Peyer's patch (tissue), 4 donors: ENCODE data around the gene GRIPAP1. TPM values are rescaled to one million over a fixed set of nuclear protein-coding genes. Genes with fewer than 3 reads are reported as not detected.

ENCODE experiments used
- DNase-seq, 3 donors: peaks; one replicate each; pipeline ENCODE4 v3.0.0-alpha.2; 2017 to 2019
- H3K27ac ChIP-seq, 4 donors: fragments of 200-600 bp; sonication (generic); one replicate each; pipeline ENCODE4 v1.5.1; 2016 to 2019
- H3K27me3 ChIP-seq, 2 donors: fragments of 200-600 bp; sonication (generic); one replicate each; pipeline ENCODE4 v1.5.1; 2019
- H3K36me3 ChIP-seq, 3 donors: fragments of 200-600 bp; sonication (generic); one replicate each; pipeline ENCODE4 v1.5.1; 2016 to 2019
- H3K4me1 ChIP-seq, 4 donors: fragments of 200-600 bp; sonication (generic); one replicate each; pipeline ENCODE4 v1.5.1; 2016 to 2019
- H3K4me3 ChIP-seq, 4 donors: fragments of 200-600 bp; sonication (generic); 1 replicate in 3 of 4; 2 replicates in 1 of 4; pipeline ENCODE4 v1.5.1; 2016 to 2019; ENCODE audit warnings: mild to moderate bottlenecking in 1 of 4
- H3K9me3 ChIP-seq, 4 donors: fragments of 200-600 bp; sonication (generic); one replicate each; pipeline ENCODE4 v1.5.1; 2016 to 2019; ENCODE audit warnings: mild to moderate bottlenecking in 1 of 4
- POLR2A ChIP-seq, 2 donors: fragments of 450-650 bp; IDR thresholded peaks; one replicate each; pipeline ENCODE4 v1.5.1; 2017; ENCODE audit warnings: antibody characterized with exemption in 2 of 2, mild to moderate bottlenecking in 2 of 2, moderate library complexity in 2 of 2
- total RNA-seq, 4 donors: library from RNA; depleted of rRNA; stranded (reverse); fragments of >200 nt; gene quantifications; one replicate each; pipeline ENCODE4 v1.1.0, GENCODE V29; 2016
- TF ChIP-seq, protein P1 (sequence below), 6 experiments: fragments of 450-650 bp in 4 of 6; fragments of 200-600 bp in 2 of 6; sonication (generic) in 1 of 6; IDR thresholded peaks; one replicate each; pipeline ENCODE4 v1.5.1; 2017 to 2019; ENCODE audit warnings: antibody characterized with exemption in 6 of 6, mild to moderate bottlenecking in 3 of 6, moderate library complexity in 1 of 6

The GRIPAP1 gene
- total RNA-seq, 4 donors from 2014 or later, result 32.4 to 139 (median 70.9) TPM

DNA sequence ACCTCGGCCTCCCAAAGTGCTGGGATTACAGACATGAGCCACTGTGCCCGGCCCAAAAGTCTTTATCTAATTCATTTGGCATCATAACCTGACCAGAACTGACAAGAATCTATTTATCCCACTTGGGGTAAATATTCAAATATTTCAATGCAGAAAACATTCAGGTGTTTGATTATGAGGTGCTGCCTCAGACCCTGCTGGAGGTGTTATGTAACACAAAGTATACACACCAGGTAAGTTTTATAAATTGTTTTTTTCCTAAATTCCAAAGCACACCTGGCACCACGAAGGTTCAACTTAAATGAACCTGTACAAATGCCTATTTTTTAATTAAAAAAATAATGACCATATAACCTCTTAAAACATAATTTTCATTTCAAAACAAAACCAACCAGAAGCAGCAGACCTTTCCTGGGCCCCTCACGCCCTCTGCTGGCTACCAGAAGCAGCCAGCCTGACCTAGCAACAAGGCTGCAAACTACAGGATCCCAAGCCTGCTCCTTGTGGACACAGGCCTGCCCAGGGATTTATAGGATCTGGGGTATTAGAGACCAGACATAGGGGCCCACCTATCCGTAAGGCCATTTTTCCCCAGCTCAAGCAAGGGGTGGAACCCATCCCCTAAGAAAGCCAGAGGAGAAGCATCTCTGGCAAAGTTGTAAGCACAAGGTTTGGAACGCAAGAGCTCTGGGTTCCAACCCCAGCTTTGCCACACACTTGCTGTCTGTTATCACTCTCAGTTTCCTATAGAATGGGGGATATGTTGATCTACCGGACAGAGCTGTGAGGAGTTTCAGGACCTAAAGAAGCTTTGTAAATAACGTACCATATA is 56.3 kb downstream of the GRIPAP1 start:
- Histone ChIP-seq H3K4me1 (peaks cover 0 to 4% (median under 1%) of the 10 kb centered on the region in 4 donors), H3K27me3 (no peaks in the 10 kb centered on the region), H3K27ac (peak overlapping the region in 1 of 4 donors; percentile 25), H3K36me3 (no peaks in the 10 kb centered on the region), H3K4me3 (no peak overlapping the region), H3K9me3 (no peaks in the 10 kb centered on the region)
- TF ChIP-seq POLR2A (IDR thresholded peaks at IDR 0.05), result no peak
- TF ChIP-seq, protein P1, sequence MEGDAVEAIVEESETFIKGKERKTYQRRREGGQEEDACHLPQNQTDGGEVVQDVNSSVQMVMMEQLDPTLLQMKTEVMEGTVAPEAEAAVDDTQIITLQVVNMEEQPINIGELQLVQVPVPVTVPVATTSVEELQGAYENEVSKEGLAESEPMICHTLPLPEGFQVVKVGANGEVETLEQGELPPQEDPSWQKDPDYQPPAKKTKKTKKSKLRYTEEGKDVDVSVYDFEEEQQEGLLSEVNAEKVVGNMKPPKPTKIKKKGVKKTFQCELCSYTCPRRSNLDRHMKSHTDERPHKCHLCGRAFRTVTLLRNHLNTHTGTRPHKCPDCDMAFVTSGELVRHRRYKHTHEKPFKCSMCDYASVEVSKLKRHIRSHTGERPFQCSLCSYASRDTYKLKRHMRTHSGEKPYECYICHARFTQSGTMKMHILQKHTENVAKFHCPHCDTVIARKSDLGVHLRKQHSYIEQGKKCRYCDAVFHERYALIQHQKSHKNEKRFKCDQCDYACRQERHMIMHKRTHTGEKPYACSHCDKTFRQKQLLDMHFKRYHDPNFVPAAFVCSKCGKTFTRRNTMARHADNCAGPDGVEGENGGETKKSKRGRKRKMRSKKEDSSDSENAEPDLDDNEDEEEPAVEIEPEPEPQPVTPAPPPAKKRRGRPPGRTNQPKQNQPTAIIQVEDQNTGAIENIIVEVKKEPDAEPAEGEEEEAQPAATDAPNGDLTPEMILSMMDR (IDR thresholded peaks at IDR 0.05), result peak; percentile 52 to 73 (median 66)
- peak in 2 of 3 donors; percentile 57 to 82 for DNase-seq

DNA sequence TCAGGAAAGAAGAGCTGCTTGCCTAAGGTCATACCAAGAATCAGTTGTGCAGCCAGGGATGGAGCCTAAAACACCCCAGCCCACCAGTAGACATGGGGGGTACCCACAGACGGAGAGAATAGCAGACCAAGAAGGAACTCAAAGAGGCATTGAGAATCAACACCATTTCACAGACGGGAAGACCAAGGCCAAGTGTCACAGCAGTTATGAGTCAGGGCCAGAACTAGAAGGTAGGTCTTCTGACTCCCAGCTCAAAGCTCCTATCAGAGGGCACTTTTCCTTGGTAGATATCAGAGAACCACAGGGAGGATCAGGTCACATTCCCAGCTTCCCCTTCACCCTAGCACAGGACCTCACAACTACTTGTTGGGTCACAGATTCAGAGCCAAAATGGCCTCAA is 59.2 kb downstream of the GRIPAP1 start:
- Histone ChIP-seq H3K27me3 (no peaks in the 10 kb centered on the region), H3K4me3 (no peak overlapping the region), H3K36me3 (no peaks in the 10 kb centered on the region), H3K4me1 (peaks cover 0 to 17% (median 6%) of the 10 kb centered on the region in 4 donors), H3K9me3 (no peaks in the 10 kb centered on the region), H3K27ac (peak overlapping the region in 2 of 4 donors; percentile 3 to 31)
- DNase-seq, result no peak
- TF ChIP-seq, protein P1 (IDR thresholded peaks at IDR 0.05), result no peak
- no peak for TF ChIP-seq POLR2A (IDR thresholded peaks at IDR 0.05)

DNA sequence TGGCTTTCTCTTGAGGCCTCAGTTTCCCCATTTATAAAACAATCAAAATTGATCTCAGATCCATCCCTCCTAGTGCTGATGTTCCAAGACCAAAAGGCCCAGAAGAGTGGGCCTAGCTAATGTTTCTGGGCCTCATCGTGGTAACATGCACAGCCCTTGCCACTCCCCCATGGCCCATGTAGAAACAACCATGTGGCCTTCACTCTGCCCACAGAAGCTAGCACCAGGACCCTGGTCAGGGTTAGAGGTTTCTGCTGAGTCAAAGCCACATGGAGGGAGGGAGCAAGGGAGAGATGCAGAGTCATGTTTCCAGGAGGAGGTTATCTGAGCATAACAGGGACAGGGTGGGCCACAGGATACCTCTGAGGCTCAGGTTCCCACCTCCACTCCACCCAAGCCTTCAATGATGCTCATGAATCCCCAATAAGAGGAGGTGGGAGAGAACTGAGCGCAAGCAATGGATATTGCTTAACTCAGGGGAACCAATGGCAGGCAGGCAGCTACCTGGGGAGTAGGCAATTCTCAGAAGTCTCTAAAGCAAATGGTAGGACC is 61.6 kb downstream of the GRIPAP1 start:
- no peaks in the 10 kb centered on the region for H3K36me3 ChIP-seq
- peaks cover 0 to 25% (median 14%) of the 10 kb centered on the region in 4 donors for H3K4me1 ChIP-seq
- TF ChIP-seq POLR2A (IDR thresholded peaks at IDR 0.05), result no peak
- TF ChIP-seq, protein P1 (IDR thresholded peaks at IDR 0.05), result no peak
- H3K27me3 ChIP-seq, result no peaks in the 10 kb centered on the region
- DNase-seq, result no peak
- no peak overlapping the region for H3K4me3 ChIP-seq
- H3K27ac ChIP-seq, result peak overlapping the region; percentile 37 to 84 (median 76)
- no peaks in the 10 kb centered on the region for H3K9me3 ChIP-seq

DNA sequence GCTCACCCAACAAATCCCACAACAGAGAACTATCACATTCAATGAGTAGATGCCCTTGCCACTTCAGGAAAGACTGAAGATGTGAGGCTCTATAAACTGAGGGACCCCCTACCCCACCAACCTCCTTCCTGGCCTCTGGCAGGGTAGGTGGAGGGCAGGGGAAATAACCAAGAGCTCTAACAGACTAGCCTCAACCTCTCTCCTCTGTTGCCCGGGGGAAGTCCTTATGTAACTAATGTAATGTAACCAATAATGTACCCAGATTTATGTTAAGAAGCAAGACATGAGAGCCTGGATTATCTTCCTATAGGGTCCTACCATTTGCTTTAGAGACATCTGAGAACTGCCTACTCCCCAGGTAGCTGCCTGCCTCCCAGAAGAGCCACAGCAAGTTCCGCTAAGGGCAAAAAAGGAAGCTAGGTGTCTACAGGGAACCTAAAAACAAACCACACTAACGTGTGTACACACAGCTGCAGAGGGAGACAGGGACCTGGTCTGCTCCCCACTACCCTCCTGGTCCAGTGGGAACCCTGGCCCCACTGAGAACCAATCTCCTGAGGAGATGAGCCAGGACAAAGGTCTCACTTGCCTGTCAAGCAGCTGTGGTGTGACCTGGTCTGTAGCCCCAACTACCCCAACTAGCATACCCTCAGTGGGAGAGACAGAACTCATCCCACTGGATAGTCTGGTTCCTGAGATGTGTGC is 62.4 kb downstream of the GRIPAP1 start:
- peaks cover 0 to 4% (median 0%) of the 10 kb centered on the region in 3 donors for H3K36me3 ChIP-seq
- H3K4me3 ChIP-seq, result peak overlapping the region in 1 of 4 donors; percentile 1
- TF ChIP-seq, protein P1 (IDR thresholded peaks at IDR 0.05), result no peak
- TF ChIP-seq POLR2A (IDR thresholded peaks at IDR 0.05), result no peak
- peak overlapping the region; percentile 74 to 84 (median 76) for H3K27ac ChIP-seq
- DNase-seq, result peak in 2 of 3 donors; percentile 61 to 71
- H3K9me3 ChIP-seq, result no peaks in the 10 kb centered on the region
- H3K4me1 ChIP-seq, result peaks cover 0 to 25% (median 14%) of the 10 kb centered on the region in 4 donors
- H3K27me3 ChIP-seq, result no peaks in the 10 kb centered on the region

DNA sequence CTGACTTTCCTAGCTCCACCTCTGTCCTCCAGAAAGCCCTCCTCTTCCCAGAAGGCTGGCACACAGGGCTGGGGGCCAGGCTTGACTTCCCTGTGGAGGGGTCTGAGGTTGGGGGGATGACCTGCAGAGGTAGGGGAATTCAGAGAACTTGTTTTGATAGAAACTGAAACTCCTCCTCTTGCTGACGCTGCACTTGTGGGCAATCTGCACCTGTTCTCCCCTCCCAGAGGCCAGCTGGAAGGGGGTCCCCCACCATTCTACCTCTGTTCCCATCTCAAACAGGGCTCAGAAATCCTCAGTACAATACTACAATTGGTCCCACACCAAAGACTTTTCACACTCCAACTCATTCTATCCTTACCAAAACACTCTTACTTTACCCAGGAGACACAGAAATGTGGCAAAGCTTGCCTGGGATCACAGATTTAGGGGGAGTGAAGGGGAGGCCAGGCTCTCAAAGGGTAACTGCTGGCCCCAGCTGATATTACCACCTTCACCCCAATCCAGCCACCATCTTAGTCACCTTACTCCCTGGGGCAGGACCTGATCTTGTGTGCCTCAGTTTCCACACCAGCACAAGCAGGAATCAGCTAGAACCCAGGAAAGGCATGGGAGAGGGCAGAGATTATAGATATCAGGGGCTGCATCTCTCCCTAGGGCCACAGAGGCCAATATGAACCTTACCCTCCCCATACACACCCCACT is 63.2 kb downstream of the GRIPAP1 start:
- H3K4me3 ChIP-seq, result no peak overlapping the region
- TF ChIP-seq POLR2A (IDR thresholded peaks at IDR 0.05), result no peak
- TF ChIP-seq, protein P1 (IDR thresholded peaks at IDR 0.05), result no peak
- peaks cover 0 to 25% (median 14%) of the 10 kb centered on the region in 4 donors for H3K4me1 ChIP-seq
- H3K36me3 ChIP-seq, result peaks cover 0 to 12% (median 0%) of the 10 kb centered on the region in 3 donors
- peak overlapping the region; percentile 74 to 84 (median 76) for H3K27ac ChIP-seq
- peak in 2 of 3 donors; percentile 79 to 85 for DNase-seq
- no peaks in the 10 kb centered on the region for H3K9me3 ChIP-seq
- H3K27me3 ChIP-seq, result no peaks in the 10 kb centered on the region
